Measurements from ENCODE around the gene ESX1. TPM values are rescaled to one million over a fixed set of nuclear protein-coding genes. Genes with fewer than 3 reads are reported as not detected.

Gene ESX1
- total RNA-seq, 4 donors from 2014 or later, result not detected

Other genes starting within 250 kb of the ESX1 start
- not detected for gene H2BW1, start 241.2 kb downstream of the ESX1 start, total RNA-seq
- not detected for gene H2BW2, start 215.0 kb downstream of the ESX1 start, total RNA-seq
- gene TMSB15C, start 178.7 kb downstream of the ESX1 start, total RNA-seq, result 1 to 10 TPM in 3 of 4 donors, under 1 TPM in 1; 0.67 to 3.2 (median 1.6) TPM
- gene ZCCHC18, start 142.4 kb downstream of the ESX1 start, total RNA-seq, result 1 to 10 TPM in 1 of 4 donors, under 1 TPM in 1, not detected in 2; 0.80 to 8.3 TPM
- gene SLC25A53, start 97.9 kb downstream of the ESX1 start, total RNA-seq, result 10 to 100 TPM in 1 of 4 donors, 1 to 10 TPM in 3; 8.1 to 11.3 (median 9.6) TPM
- gene FAM199X, start 88.5 kb downstream of the ESX1 start, total RNA-seq, result 10 to 100 TPM in 2 of 4 donors, 1 to 10 TPM in 2; 9.1 to 17.9 (median 13.8) TPM

Measured in Peyer's patch (tissue), 4 donors.